HepG2 (cell line): Measurements from ENCODE around the gene FSD1. TPM values are rescaled to one million over a fixed set of nuclear protein-coding genes. Genes with fewer than 3 reads are reported as not detected.

Experiments used
- ARID4A ChIP-seq: sonication (generic); formaldehyde crosslinking; IDR thresholded peaks from 2 replicates; pipeline ENCODE4 v1.5.0; 2020; ENCODE audit warnings: mild to moderate bottlenecking, missing genetic modification reagents, borderline replicate concordance
- ATF3 ChIP-seq: sonication (generic); formaldehyde crosslinking; IDR thresholded peaks from 2 replicates; pipeline ENCODE4 v1.4.0; 2020; ENCODE audit warnings: missing genetic modification reagents
- GABPA ChIP-seq, 2 experiments: IDR thresholded peaks; 2 replicates each; pipeline ENCODE4 v1.6.1; 2011 to 2016; ENCODE audit warnings: low read depth in 2 of 2, low read length in 1 of 2, missing biosample characterization in 1 of 2, missing genetic modification characterization in 1 of 2
- LRRFIP1 ChIP-seq: sonication (generic); formaldehyde crosslinking; conservative IDR thresholded peaks from 2 replicates; pipeline ENCODE4 v1.4.0; 2020; ENCODE audit warnings: missing genetic modification reagents
- MXI1 ChIP-seq: IDR thresholded peaks from 3 replicates; pipeline ENCODE4 v1.6.1; 2012; ENCODE audit warnings: low read depth, low read length, inconsistent platforms, borderline replicate concordance
- NCOA5 ChIP-seq: sonication (generic); formaldehyde crosslinking; IDR thresholded peaks from 2 replicates; pipeline ENCODE4 v1.4.0; 2020; ENCODE audit warnings: missing genetic modification reagents
- NFE2 ChIP-seq: sonication (generic); formaldehyde crosslinking; IDR thresholded peaks from 2 replicates; pipeline ENCODE4 v1.4.0; 2020; ENCODE audit warnings: missing genetic modification reagents
- NR0B2 ChIP-seq: sonication (generic); formaldehyde crosslinking; IDR thresholded peaks from 2 replicates; pipeline ENCODE4 v1.4.0; 2020; ENCODE audit warnings: mild to moderate bottlenecking, missing genetic modification reagents
- RFX5 ChIP-seq: IDR thresholded peaks from 2 replicates; pipeline ENCODE4 v1.6.1; 2011; ENCODE audit warnings: low read depth, low read length, improper control_type of control experiment
- RXRA ChIP-seq: sonication (generic); formaldehyde crosslinking; IDR thresholded peaks from 2 replicates; pipeline ENCODE4 v1.5.1; 2020; ENCODE audit warnings: missing genetic modification reagents
- SALL1 ChIP-seq: sonication (generic); formaldehyde crosslinking; IDR thresholded peaks from 2 replicates; pipeline ENCODE4 v1.8.0; 2022; ENCODE audit warnings: mild to moderate bottlenecking, missing genetic modification reagents
- TAF1 ChIP-seq: sonication (generic); formaldehyde crosslinking; IDR thresholded peaks from 2 replicates; pipeline ENCODE4 v1.4.0; 2020; ENCODE audit warnings: missing genetic modification reagents
- TFDP1 ChIP-seq: IDR thresholded peaks from 2 replicates; pipeline ENCODE4 v1.6.1; 2016; ENCODE audit warnings: missing compliant biosample characterization, missing genetic modification reagents, borderline replicate concordance
- TRIM24 ChIP-seq: sonication (generic); formaldehyde crosslinking; IDR thresholded peaks from 2 replicates; pipeline ENCODE4 v1.8.0; 2022; ENCODE audit warnings: mild to moderate bottlenecking, missing genetic modification reagents
- ZBTB14 ChIP-seq: sonication (generic); formaldehyde crosslinking; IDR thresholded peaks from 2 replicates; pipeline ENCODE4 v1.4.0; 2020; ENCODE audit warnings: missing genetic modification reagents
- ZBTB33 ChIP-seq: sonication (generic); formaldehyde crosslinking; IDR thresholded peaks from 2 replicates; pipeline ENCODE4 v1.4.0; 2020; ENCODE audit warnings: missing genetic modification reagents
- polyA plus RNA-seq, 8 experiments: library from polyadenylated mRNA; depleted of rRNA in 3 of 8; stranded (reverse) in 7 of 8; unstranded in 1 of 8; fragments of >200 nt; fragmentation: Illumina TruSeq in 4 of 8; extraction: Trizol in 4 of 8; gene quantifications; 2 replicates each; pipeline versions ENCODE4 v1.2.1 to v1.2.3, GENCODE V29; 2011 to 2016; ENCODE audit warnings: low read depth in 4 of 8, missing spikeins in 1 of 8, mixed read lengths in 1 of 8; ENCODE audit not compliant: insufficient read depth in 1 of 8
- total RNA-seq, 5 experiments: library from RNA; depleted of rRNA; stranded (reverse); fragments of >200 nt; fragmentation: Illumina TruSeq; extraction: Trizol; gene quantifications; 2 replicates each; pipeline ENCODE4 v1.2.3, GENCODE V29; 2016; ENCODE audit warnings: low read depth in 1 of 5

Gene FSD1
- total and polyA plus RNA-seq, 2 of the 13 experiments (the other 11 are each of a cell fraction or from before 2014, with no cell fraction given) = 0.29 to 0.66 TPM

GRCh38 chr19:4337906-4338440 is 33.6 kb downstream of the FSD1 start (continued):
- TF ChIP-seq ARID4A (CRISPR knock-in tag) (no peak), TFDP1 (peak; percentile 55; the same call in 1 of the 2 replicates), RFX5 (no peak), TAF1 (CRISPR knock-in tag) (peak; percentile 42; the same call in 1 of the 2 replicates), NCOA5 (CRISPR knock-in tag) (no peak), GABPA (IDR thresholded peaks at IDR 0.05; ENCODE audit: low read depth, low read length) (no peak), GABPA (CRISPR knock-in tag; IDR thresholded peaks at IDR 0.05; ENCODE audit: low read depth) (0 out of 2 replicates have a peak, but pooled peaks have one; percentile 13), NFE2 (CRISPR knock-in tag) (no peak), MXI1 (peak; percentile 79; the same call in 1 of the 3 replicates), NR0B2 (CRISPR knock-in tag) (no peak), LRRFIP1 (no peak), ZBTB33 (CRISPR knock-in tag) (0 out of 2 replicates have a peak, but pooled peaks have one; percentile 19), TRIM24 (CRISPR knock-in tag) (no peak), ZBTB14 (CRISPR knock-in tag) (no peak), SALL1 (CRISPR knock-in tag) (peak; percentile 52), RXRA (CRISPR knock-in tag) (peak; percentile 89), ATF3 (CRISPR knock-in tag) (no peak)
